H1 (cell line): ENCODE results near the gene RNF168.

Experiments
- EP300 ChIP-seq, 2 experiments: IDR thresholded peaks; 1 replicate in 1 of 2; 2 replicates in 1 of 2; pipeline ENCODE4 v1.6.1; 2011 to 2012; ENCODE audit warnings: low read depth in 2 of 2, low read length in 2 of 2, mild to moderate bottlenecking in 2 of 2, borderline replicate concordance in 1 of 2, inconsistent platforms in 1 of 2, moderate library complexity in 1 of 2
- EZH2 ChIP-seq: fragments of 200-600 bp; sonication (generic); IDR thresholded peaks from 2 replicates; pipeline ENCODE4 v1.7.1; 2012; ENCODE audit warnings: low read depth, mild to moderate bottlenecking, moderate library complexity, low read length, inconsistent platforms; ENCODE audit not compliant: severe bottlenecking
- HDAC6 ChIP-seq: IDR thresholded peaks from one replicate; pipeline ENCODE4 v1.7.1; 2012; ENCODE audit warnings: low read depth, mild to moderate bottlenecking, inconsistent platforms, low read length, moderate library complexity
- JUN ChIP-seq: IDR thresholded peaks from 2 replicates; pipeline ENCODE4 v1.6.1; 2011; ENCODE audit warnings: low read depth, mild to moderate bottlenecking, improper control_type of control experiment, low read length
- JUND ChIP-seq: IDR thresholded peaks from 2 replicates; pipeline ENCODE4 v1.6.1; 2011; ENCODE audit warnings: mild to moderate bottlenecking, improper control_type of control experiment, low read length
- MAFK ChIP-seq: IDR thresholded peaks from 2 replicates; pipeline ENCODE4 v1.6.1; 2012; ENCODE audit warnings: low read depth, mild to moderate bottlenecking, improper control_type of control experiment, low read length
- POLR2A ChIP-seq, 2 experiments: IDR thresholded peaks; 1 replicate in 1 of 2; 2 replicates in 1 of 2; pipeline ENCODE4 v1.6.1; 2011; ENCODE audit warnings: low read depth in 2 of 2, low read length in 2 of 2, mild to moderate bottlenecking in 2 of 2; ENCODE audit errors: control extremely low read depth in 1 of 2
- RXRA ChIP-seq: IDR thresholded peaks from 2 replicates; pipeline ENCODE4 v1.6.1; 2011; ENCODE audit warnings: low read depth, mild to moderate bottlenecking, low read length, moderate library complexity; ENCODE audit not compliant: insufficient read depth
- TF ChIP-seq, protein P1 (sequence below), 3 experiments: IDR thresholded peaks; 1 replicate in 2 of 3; 2 replicates in 1 of 3; pipeline versions ENCODE4 v1.5.1 to v1.6.1; 2011; ENCODE audit warnings: low read length in 3 of 3, mild to moderate bottlenecking in 3 of 3, inconsistent platforms in 2 of 3, low read depth in 1 of 3, moderate library complexity in 1 of 3; ENCODE audit not compliant: insufficient read depth in 1 of 3; ENCODE audit errors: control extremely low read depth in 1 of 3
- TF ChIP-seq, protein P2 (sequence below): IDR thresholded peaks from 2 replicates; pipeline ENCODE4 v1.6.1; 2012; ENCODE audit warnings: inconsistent platforms

DNA sequence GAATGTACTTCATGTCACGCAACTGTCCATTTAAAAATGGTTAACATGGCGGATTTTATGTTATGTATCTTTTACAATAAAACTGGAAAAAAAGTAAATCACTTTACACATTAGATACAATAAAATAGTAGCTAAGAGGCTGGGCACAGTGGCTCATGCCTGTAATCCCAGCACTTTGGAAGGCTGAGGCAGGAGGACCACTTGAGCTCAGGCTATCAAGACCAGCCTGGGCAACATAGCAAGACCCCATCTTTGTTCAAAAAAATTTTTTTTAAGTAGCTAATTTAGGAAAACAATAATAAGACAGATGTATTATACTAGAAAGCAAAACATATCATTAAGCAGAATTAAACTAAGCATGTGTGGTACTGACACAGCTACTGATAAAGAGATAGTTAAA lies 11.5 kb downstream of the RNF168 start:
- TF ChIP-seq JUND (no peak), HDAC6 (no peak), MAFK (no peak), POLR2A (IDR thresholded peaks at IDR 0.05; ENCODE audit: control extremely low read depth in 1 of 2, low read depth in 2 of 2, low read length in 2 of 2) (no peak), RXRA (no peak), JUN (no peak), EP300 (IDR thresholded peaks at IDR 0.05; ENCODE audit: borderline replicate concordance in 1 of 2, low read depth in 2 of 2, low read length in 2 of 2) (no peak), EZH2 (no peak)
- TF ChIP-seq, protein P1, sequence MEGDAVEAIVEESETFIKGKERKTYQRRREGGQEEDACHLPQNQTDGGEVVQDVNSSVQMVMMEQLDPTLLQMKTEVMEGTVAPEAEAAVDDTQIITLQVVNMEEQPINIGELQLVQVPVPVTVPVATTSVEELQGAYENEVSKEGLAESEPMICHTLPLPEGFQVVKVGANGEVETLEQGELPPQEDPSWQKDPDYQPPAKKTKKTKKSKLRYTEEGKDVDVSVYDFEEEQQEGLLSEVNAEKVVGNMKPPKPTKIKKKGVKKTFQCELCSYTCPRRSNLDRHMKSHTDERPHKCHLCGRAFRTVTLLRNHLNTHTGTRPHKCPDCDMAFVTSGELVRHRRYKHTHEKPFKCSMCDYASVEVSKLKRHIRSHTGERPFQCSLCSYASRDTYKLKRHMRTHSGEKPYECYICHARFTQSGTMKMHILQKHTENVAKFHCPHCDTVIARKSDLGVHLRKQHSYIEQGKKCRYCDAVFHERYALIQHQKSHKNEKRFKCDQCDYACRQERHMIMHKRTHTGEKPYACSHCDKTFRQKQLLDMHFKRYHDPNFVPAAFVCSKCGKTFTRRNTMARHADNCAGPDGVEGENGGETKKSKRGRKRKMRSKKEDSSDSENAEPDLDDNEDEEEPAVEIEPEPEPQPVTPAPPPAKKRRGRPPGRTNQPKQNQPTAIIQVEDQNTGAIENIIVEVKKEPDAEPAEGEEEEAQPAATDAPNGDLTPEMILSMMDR (IDR thresholded peaks at IDR 0.05; ENCODE audit: control extremely low read depth in 1 of 3, insufficient read depth in 1 of 3, low read depth in 1 of 3, low read length in 3 of 3): no peak
- TF ChIP-seq, protein P2, sequence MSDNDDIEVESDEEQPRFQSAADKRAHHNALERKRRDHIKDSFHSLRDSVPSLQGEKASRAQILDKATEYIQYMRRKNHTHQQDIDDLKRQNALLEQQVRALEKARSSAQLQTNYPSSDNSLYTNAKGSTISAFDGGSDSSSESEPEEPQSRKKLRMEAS: no peak
